SW480 (cell line): Measurements from ENCODE around the gene CD40.

Experiments
- DNase-seq: peaks from one replicate; pipeline ENCODE4 v3.0.0-alpha.2; 2016; ENCODE audit warnings: low spot score

The CD40 gene

DNA sequence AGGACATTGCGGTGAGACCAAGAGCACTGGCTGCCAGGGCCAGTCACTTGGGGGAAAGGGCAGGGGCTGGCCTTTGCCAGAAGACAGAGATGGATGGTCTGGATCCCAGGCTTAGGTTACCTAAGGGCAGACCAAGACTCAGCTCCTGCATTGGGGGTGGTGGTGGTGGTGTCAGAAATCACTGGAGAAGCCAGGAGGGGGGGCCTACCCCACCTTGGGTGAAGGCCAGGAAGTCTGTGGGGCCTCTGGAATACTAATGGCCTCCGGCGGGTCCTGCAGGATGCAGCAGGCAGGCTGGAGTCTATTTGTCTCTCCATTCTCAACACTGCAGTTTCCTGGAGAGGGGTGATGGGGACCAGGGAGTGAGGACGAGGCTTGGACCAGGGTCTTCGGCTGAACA, 32.8 kb downstream of the CD40 start:
- DNase-seq: no peak

DNA sequence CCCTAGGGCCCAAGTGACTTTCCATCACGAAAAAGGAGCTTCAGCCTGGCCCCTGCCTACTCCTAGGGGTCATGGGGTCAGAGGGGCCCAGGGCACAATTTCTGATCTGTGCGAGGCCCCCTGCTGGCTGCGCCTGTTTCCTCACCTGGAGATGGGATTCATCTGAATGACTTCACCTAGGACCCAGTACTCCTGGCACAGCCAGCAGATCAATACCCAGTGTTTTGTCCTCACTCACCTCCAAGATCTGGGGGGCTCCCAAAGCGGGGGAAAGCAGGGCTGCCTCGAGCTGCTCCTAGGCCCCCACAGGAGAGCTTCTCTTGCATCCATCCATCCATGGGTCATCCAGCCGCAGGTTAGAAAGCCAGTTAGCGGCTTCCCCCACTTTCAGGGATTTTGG, 33.8 kb downstream of the CD40 start:
- DNase-seq: no peak

- DNase-seq: no peak
Measured at GRCh38 chr20:46152824-46153586, 34.9 kb downstream of the CD40 start.

- DNase-seq: no peak
Measured at GRCh38 chr20:46154305-46154704, 36.2 kb downstream of the CD40 start.

- no peak for DNase-seq
Measured at GRCh38 chr20:46154796-46155195, 36.7 kb downstream of the CD40 start.

GRCh38 chr20:46156065-46156464, 38.0 kb downstream of the CD40 start:
- DNase-seq: no peak

GRCh38 chr20:46157076-46157592, 39.0 kb downstream of the CD40 start:
- no peak for DNase-seq

- DNase-seq: no peak
Measured at GRCh38 chr20:46157625-46158024, 39.5 kb downstream of the CD40 start.

DNA sequence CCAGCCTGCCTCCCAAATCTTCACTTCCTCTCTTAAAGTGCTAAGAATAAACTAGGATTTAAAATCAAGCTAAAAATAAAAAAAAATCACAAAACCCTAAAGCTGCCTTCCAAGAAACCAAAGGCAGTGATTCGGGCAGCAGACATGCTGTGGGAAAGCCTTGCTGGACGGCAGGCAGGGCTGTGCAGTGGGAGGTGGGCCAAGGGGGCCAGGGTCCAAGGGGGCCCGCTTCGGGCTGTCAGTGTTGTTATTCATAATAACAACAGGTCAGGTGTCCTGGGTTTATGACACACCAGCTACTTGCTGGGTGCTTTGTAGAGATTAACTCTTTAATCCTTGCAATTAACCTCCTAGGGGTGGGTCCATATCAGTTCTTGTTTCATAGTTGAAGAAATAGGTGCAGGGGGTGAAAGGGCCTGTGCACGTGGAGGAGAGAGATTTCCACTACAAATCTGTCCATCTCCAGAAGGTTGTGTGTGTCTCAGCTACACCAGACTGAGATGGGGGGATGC, 40.4 kb downstream of the CD40 start:
- no peak for DNase-seq

DNA sequence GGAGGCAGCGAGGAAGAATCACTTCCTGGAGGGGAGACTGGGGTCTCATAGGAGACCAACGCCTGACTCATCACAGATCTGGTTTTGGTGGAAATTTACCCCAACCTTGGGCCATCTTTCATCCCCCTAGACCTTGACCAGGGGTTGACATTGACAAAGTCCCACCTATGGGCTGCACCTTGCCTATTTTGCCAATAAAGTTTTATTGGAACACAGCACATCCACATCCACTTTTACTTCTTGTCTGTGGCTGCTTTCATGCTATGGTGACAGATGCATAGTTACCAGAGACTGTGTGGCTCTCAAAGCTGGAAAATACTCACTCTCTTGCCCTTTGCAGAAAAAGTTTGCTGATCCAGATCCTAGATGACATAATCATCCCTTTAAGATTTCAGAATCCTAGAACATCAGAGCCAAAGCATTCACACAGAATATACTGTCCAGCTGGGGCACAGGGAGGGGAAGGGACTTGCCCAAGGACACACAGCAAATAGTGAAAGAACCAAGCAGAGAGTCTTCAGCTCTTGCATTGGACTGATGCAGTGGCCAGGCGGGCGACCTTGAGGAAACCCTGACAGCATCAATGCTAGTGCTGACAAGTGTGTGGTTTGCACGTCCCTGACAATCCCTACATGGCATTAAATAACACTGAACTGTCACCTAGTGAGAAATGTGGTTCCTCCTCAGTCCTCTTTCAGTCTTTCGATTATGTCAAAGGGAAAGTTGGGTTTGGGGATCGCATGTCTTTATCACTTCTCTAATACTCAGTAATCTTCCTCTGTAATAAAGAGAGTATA, 41.2 kb downstream of the CD40 start:
- DNase-seq: no peak

DNA sequence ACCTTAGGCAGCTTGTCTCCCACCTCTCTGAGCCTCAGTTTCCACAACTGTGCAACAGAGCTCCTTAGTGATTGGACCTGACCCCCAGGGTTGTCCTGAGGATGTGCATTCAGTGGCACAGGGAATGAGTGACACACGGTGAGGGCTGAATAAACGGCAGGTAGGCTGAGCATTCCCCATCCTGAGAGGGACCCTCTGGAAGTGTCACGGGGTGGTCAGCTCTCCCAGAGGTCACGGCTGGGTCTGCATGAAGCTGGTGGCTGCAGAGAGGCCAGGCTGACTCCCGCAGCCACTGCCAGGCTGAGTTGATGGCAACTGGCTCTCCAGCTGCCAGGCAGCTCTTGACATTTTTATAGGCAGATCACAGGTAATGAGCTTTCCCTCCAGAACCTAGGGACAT, 42.5 kb downstream of the CD40 start:
- no peak for DNase-seq

- no peak for DNase-seq
Measured at GRCh38 chr20:46161921-46162320, 43.8 kb downstream of the CD40 start.

DNA sequence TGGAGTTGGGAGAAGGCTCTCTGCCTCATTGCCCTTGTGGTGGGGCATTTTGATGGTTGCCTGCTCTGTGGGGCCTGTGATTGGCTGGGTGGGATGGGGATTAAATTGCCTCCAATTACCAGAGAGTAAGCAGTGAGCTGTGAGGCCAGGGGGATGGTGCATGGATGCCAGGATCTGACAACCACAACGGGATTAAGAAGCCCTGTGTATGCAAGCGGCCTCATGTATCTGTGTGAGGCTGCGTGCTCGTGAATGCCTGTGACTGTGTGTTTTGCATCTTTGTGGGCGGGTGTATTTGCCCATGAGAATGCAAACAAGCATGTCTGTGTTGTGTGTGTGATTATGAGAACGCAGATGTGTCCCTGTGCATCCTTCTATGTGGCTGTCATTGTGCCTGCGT, 46.1 kb downstream of the CD40 start:
- no peak for DNase-seq

DNA sequence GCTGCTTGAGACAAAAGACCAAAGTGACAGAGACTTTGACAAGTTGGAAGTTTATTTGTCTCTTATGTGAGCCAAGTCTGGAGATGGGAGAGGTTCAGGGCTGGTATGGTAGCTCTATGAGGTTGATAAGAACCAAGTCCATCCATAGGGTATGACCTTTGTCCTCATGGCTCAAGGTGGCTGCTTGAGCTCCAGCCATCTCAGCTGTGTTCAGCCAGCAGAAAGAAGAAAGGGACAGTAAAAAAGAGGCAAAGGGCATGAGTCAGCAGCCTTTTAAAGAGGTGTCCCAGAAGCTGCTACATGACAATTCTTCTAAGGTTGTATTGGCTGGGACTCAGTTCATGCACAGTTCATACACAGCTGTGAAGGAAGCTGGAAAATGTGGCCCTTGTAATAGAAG, 49.0 kb downstream of the CD40 start:
- DNase-seq: no peak

- DNase-seq: no peak
Measured at GRCh38 chr20:46168438-46168837, 50.3 kb downstream of the CD40 start.

DNA sequence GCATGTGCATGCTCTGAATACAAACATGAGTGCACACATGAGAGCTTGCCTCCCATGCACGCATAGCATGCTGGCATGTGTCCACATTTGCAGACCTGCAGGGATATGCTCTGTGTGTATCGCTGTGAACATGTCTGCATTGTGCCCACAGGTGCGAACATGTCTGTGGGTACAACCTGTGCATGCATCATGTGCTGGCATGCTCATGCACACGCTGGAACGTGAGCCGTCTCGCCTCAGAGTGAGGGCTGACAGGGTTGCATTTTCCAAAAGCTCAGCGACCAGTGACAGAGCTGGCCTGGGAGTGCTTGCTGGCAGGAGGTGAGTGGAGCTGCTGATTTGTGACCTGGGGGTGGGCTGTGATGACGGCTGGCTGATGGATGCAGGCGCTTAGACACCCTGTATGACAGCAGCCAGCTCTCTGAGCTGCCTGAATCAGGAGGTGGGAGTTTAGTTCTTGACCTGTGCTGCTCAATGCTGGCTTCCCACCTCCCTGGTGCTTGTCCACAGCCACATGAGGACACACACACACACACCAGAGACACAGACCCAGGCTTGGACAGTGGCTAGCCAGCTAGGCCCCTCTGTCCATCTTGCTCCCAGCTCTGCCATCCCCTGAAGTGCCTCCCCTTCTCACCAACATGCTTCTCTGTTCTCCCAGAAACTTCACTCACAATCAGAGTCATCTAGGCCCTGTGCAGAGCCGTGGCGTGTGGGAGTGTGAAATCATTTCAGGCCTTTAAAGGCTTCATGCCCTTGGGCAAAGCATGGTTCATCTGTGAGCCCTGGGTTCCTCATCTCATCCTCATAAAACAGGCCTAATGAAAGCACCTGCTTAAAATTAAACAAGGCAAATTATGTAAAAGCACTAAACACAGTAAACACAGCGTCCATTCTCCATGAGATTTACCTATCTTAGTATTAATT, 51.4 kb downstream of the CD40 start:
- DNase-seq: no peak

DNA sequence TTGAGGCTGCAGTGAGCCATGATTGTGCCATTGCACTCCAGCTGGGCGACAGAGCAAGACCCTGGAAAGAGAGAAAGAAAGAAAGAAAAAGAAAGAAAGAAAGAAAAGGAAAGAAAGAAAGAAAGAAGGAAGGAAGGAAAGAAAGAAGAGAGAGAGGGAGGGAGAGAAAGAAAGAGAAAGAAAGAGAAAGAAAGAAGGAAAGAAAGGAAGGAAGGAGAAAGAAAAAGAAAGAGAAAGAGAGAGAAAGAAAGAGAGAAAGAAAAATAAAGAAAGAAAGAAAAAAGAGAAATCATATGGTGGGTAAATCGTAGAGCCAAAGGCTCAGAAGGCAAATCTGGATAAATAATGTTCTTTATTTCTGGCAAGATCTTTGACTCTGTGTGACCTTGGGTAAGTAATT, 53.4 kb downstream of the CD40 start:
- DNase-seq: no peak

GRCh38 chr20:46171909-46172308, 53.8 kb downstream of the CD40 start:
- no peak for DNase-seq

- no peak for DNase-seq
Measured at GRCh38 chr20:46172455-46172854, 54.3 kb downstream of the CD40 start.

- no peak for DNase-seq
Measured at GRCh38 chr20:46172961-46173536, 54.9 kb downstream of the CD40 start.

GRCh38 chr20:46173652-46174468, 55.7 kb downstream of the CD40 start:
- DNase-seq: no peak
